ENCODE data around the gene DCAF6. TPM values are rescaled to one million over a fixed set of nuclear protein-coding genes. Genes with fewer than 3 reads are reported as not detected.

Gene DCAF6
- total RNA-seq, 3 donors from 2014 or later (not counting 1 experiment from before 2014, with no cell fraction given), result 21.8 to 31.8 (median 27.8) TPM

DNA sequence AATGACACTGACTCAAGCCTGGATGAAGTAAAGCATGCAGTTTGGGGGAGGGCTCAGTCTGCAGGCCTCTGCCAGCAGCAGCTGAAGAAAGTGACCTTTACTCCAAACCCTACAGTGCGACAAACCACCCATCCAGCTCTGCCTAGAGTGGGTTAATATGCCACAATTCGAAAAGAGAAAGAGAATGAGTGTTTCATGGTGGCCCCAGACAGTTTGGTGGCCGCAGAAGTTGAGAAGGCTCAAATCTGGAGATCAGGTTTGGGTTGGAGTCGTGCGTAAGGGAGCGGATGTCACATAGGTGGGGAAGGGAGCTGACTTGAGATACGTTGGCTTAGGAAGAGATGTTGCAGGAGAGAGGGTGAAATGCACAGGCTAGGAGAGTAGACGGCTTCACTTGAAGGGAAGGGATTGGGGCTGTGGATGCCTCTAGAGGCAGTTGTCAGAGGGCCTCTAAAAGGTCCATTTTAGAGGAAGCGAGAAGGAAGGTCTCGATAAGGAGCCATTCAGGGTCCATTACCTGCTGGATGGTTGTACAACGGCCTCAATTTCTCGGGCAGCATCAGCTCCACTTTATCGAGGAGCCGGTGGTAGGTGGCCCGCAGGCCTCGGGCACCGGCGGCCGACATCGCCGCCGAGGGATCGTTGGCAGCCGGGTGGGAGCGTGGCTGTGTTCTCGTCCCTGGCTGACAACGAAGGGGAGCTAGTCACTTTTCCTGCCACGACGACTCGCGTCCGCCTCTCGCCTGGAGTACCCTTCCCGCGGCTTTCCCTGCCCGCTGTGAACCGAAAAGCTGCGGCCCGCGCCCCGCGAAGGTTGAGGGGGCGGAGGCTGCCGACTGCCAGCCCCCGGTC lies 1.0 kb upstream of the DCAF6 start:
- Histone ChIP-seq H3K36me3 (ENCODE audit: control insufficient read depth, insufficient read depth, low read length) (no peaks in the 10 kb centered on the region), H3K9me3 (ENCODE audit: control insufficient read depth, insufficient read depth, low read length) (no peaks in the 10 kb centered on the region), H3K4me3 (ENCODE audit: low read length) (peak overlapping the region; percentile 90), H3K27ac (ENCODE audit: low read length) (peak overlapping the region; percentile 95), H3K27me3 (ENCODE audit: control insufficient read depth, insufficient read depth, low read length) (no peaks in the 10 kb centered on the region), H3K4me1 (ENCODE audit: control insufficient read depth, insufficient read depth, low read length) (peaks cover 8% of the 10 kb centered on the region)
- H3K4me3 Mint-ChIP-seq, result peak overlapping the region; percentile 93
- H3K4me1 Mint-ChIP-seq, result peaks cover 34 to 41% of the 10 kb centered on the region in 2 donors
- intact Hi-C loops (cut with micrococcal nuclease), result loop anchor here (2.0 to 5.0 kb wide), 4 partner anchors 243 to 1959 kb away; partner anchors contain the start of genes BLZF1, NME7, TADA1 and TIPRL
- DNase-seq, result peak; percentile 28 to 65
- ATAC-seq, result peak in 2 of 3 donors; percentile 0 to 1
- under 1% methylated on average over 45 of the region's 45 CpGs for WGBS (ENCODE audit: insufficient coverage)
- H3K27me3 Mint-ChIP-seq (ENCODE audit: low read depth in 2 of 2), result no peaks in the 10 kb centered on the region
- TF ChIP-seq, protein P1, sequence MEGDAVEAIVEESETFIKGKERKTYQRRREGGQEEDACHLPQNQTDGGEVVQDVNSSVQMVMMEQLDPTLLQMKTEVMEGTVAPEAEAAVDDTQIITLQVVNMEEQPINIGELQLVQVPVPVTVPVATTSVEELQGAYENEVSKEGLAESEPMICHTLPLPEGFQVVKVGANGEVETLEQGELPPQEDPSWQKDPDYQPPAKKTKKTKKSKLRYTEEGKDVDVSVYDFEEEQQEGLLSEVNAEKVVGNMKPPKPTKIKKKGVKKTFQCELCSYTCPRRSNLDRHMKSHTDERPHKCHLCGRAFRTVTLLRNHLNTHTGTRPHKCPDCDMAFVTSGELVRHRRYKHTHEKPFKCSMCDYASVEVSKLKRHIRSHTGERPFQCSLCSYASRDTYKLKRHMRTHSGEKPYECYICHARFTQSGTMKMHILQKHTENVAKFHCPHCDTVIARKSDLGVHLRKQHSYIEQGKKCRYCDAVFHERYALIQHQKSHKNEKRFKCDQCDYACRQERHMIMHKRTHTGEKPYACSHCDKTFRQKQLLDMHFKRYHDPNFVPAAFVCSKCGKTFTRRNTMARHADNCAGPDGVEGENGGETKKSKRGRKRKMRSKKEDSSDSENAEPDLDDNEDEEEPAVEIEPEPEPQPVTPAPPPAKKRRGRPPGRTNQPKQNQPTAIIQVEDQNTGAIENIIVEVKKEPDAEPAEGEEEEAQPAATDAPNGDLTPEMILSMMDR (IDR thresholded peaks at IDR 0.05), result no peak
- peak overlapping the region; percentile 93 to 98 for H3K27ac Mint-ChIP-seq
- H3K9me3 Mint-ChIP-seq, result no peaks in the 10 kb centered on the region
- H3K36me3 Mint-ChIP-seq, result no peaks in the 10 kb centered on the region

DNA sequence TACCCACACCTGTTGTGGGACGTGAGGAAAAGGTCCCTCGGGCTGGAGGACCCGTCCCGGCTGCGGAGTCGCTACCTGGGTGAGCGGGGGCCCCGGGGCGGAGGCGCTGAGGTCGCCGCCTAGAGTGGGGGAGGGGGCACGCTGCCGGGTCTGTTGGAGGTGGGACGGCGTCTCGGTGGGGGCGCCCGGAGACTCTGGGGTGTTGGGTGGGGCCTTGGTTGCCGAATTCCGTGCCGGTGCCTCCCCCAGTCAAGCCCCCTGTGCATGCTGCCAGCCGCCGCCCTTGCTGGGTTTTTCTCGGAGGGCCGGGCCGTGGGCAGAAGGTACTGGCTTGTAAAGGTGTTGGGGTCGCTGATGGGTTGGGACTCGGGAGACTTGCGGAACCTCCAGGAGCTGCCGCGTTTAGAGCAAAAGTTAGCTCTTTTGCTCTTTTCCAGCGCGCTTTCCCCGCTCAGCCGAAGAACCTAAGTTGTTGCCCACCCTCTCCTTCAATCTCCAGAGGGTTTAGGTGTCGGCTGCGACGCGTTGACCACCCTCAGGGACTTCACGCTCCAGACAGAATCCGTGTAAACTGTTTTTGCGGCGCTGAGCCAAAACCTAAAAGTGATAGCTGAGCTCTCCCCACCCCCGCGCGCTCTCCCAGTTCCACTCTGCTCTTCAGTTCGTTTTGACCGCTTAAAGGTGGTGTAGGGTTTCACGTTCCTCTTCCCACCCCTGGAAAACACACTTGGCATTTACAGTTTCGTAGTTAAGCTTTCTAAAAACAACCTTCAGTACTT lies 636 bp downstream of the DCAF6 start, which contains the start of gene MPC2:
Gene MPC2 (minus strand): TSS at position 143 of the 779 bp plus-strand sequence. CDS start 1,231 bp downstream, outside the sequence.
- Mint-ChIP-seq H3K4me3 (peak within 1 kb of the TSS; percentile 93), H3K27me3 (ENCODE audit: low read depth in 2 of 2) (no peaks in the 10 kb centered on the region), H3K27ac (peak within 1 kb of the TSS; percentile 93 to 98), H3K4me1 (peaks cover 34 to 41% of the 10 kb centered on the region in 2 donors), H3K36me3 (no peaks in the 10 kb centered on the region), H3K9me3 (no peaks in the 10 kb centered on the region)
- Histone ChIP-seq H3K36me3 (ENCODE audit: control insufficient read depth, insufficient read depth, low read length) (no peaks in the 10 kb centered on the region), H3K4me3 (ENCODE audit: low read length) (peak within 1 kb of the TSS; percentile 90), H3K27me3 (ENCODE audit: control insufficient read depth, insufficient read depth, low read length) (no peaks in the 10 kb centered on the region), H3K4me1 (ENCODE audit: control insufficient read depth, insufficient read depth, low read length) (peaks cover 8% of the 10 kb centered on the region), H3K9me3 (ENCODE audit: control insufficient read depth, insufficient read depth, low read length) (no peaks in the 10 kb centered on the region), H3K27ac (ENCODE audit: low read length) (peak within 1 kb of the TSS; percentile 95)
- peak; percentile 55 to 78 for DNase-seq
- ATAC-seq, result no peak
- TF ChIP-seq, protein P1 (IDR thresholded peaks at IDR 0.05), result no peak
- intact Hi-C loops (cut with micrococcal nuclease), result loop anchor here (2.0 to 5.0 kb wide), 4 partner anchors 242 to 1958 kb away; partner anchors contain the start of genes BLZF1, NME7, TADA1 and TIPRL
- WGBS (ENCODE audit: insufficient coverage), result under 1% methylated on average over 51 of the region's 51 CpGs

DNA sequence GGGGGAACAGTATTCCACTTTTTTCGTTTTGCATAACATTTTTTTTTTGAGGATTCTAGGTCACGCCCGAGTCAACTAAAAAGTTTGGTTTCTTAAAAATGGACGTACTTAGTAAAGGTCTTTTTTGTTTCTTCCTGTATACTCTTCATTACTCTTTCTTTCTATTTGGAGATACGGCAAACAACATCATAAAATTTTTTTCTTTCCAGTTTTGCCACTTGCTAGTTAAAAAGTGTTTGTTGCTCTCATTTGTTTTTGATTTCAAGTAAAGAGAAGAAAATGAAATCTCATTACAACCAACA lies 1.2 kb downstream of the DCAF6 start:
- DNase-seq (no peak), ATAC-seq (no peak)
- Histone ChIP-seq H3K27me3 (ENCODE audit: control insufficient read depth, insufficient read depth, low read length) (no peaks in the 10 kb centered on the region), H3K4me3 (ENCODE audit: low read length) (peak overlapping the region; percentile 90), H3K27ac (ENCODE audit: low read length) (peak overlapping the region; percentile 95), H3K36me3 (ENCODE audit: control insufficient read depth, insufficient read depth, low read length) (no peaks in the 10 kb centered on the region), H3K4me1 (ENCODE audit: control insufficient read depth, insufficient read depth, low read length) (peaks cover 8% of the 10 kb centered on the region), H3K9me3 (ENCODE audit: control insufficient read depth, insufficient read depth, low read length) (no peaks in the 10 kb centered on the region)
- TF ChIP-seq, protein P1 (IDR thresholded peaks at IDR 0.05), result no peak
- H3K4me3 Mint-ChIP-seq, result peak overlapping the region; percentile 93
- H3K4me1 Mint-ChIP-seq, result peaks cover 34 to 41% of the 10 kb centered on the region in 2 donors
- 0% methylated on average over 3 of the region's 5 CpGs for WGBS (ENCODE audit: insufficient coverage)
- H3K27me3 Mint-ChIP-seq (ENCODE audit: low read depth in 2 of 2), result no peaks in the 10 kb centered on the region
- intact Hi-C loops (cut with micrococcal nuclease), result loop anchor here (2.0 to 5.0 kb wide), 4 partner anchors 241 to 1957 kb away; partner anchors contain the start of genes BLZF1, NME7, TADA1 and TIPRL
- H3K9me3 Mint-ChIP-seq, result no peaks in the 10 kb centered on the region
- H3K27ac Mint-ChIP-seq, result peak overlapping the region; percentile 93 to 98
- H3K36me3 Mint-ChIP-seq, result no peaks in the 10 kb centered on the region
